ENCODE measurements around the gene RPL10.

The RPL10 gene

GRCh38 chrX:154362085-154362742 lies 36.0 kb upstream of the RPL10 start:
- no peak for DNase-seq (ENCODE audit: low spot score)

- DNase-seq (ENCODE audit: low spot score) = no peak
Observed at GRCh38 chrX:154363706-154364439, 34.3 kb upstream of the RPL10 start.

- no peak for DNase-seq (ENCODE audit: low spot score)
Observed at GRCh38 chrX:154365052-154365600, 33.1 kb upstream of the RPL10 start.

GRCh38 chrX:154365997-154366665 lies 32.0 kb upstream of the RPL10 start:
- no peak for DNase-seq (ENCODE audit: low spot score)

GRCh38 chrX:154366666-154367055 lies 31.5 kb upstream of the RPL10 start:
- DNase-seq (ENCODE audit: low spot score) = no peak

- DNase-seq (ENCODE audit: low spot score) = no peak
Observed at GRCh38 chrX:154367474-154368308, 30.5 kb upstream of the RPL10 start.

- DNase-seq (ENCODE audit: low spot score) = peak; percentile 84
Observed at GRCh38 chrX:154368630-154369448, 29.3 kb upstream of the RPL10 start.

GRCh38 chrX:154369449-154370299 lies 28.5 kb upstream of the RPL10 start:
- DNase-seq (ENCODE audit: low spot score) = peak; percentile 72

GRCh38 chrX:154370300-154371016 lies 27.7 kb upstream of the RPL10 start:
- no peak for DNase-seq (ENCODE audit: low spot score)

- peak; percentile 83 for DNase-seq (ENCODE audit: low spot score)
Observed at GRCh38 chrX:154371017-154371788, 27.0 kb upstream of the RPL10 start.

GRCh38 chrX:154371789-154372300 lies 26.3 kb upstream of the RPL10 start:
- DNase-seq (ENCODE audit: low spot score) = no peak

GRCh38 chrX:154372612-154373022 lies 25.6 kb upstream of the RPL10 start:
- DNase-seq (ENCODE audit: low spot score) = no peak

- DNase-seq (ENCODE audit: low spot score) = peak; percentile 75
Observed at GRCh38 chrX:154373340-154374306, 24.6 kb upstream of the RPL10 start.

- peak; percentile 37 for DNase-seq (ENCODE audit: low spot score)
Observed at GRCh38 chrX:154374313-154375155, 23.6 kb upstream of the RPL10 start, which contains the start of gene FLNA. Gene FLNA (minus strand): TSS chrX:154374634. CDS start chrX:154371245, 3,389 bp downstream.

GRCh38 chrX:154375156-154375504 lies 23.0 kb upstream of the RPL10 start:
- DNase-seq (ENCODE audit: low spot score) = no peak

GRCh38 chrX:154376774-154377173 lies 21.4 kb upstream of the RPL10 start:
- no peak for DNase-seq (ENCODE audit: low spot score)

All from LoVo (cell line).